Retinal pigment epithelial cell (primary cell): Measurements from ENCODE around the gene FTO.

Experiments used
- DNase-seq: peaks from one replicate; pipeline ENCODE4 v3.0.0-alpha.2; 2010; ENCODE audit warnings: low read depth
- H3K4me3 ChIP-seq: 2 replicates; pipeline ENCODE4 v1.5.1; 2011; ENCODE audit warnings: mild to moderate bottlenecking, low read length, control low read depth, moderate library complexity
- CTCF ChIP-seq: conservative IDR thresholded peaks from 2 replicates; pipeline ENCODE4 v1.5.1; 2011; ENCODE audit warnings: low read depth, low read length, control low read depth, inconsistent platforms

Gene FTO

GRCh38 chr16:53761962-53762703 is 58.2 kb downstream of the FTO start:
- H3K4me3 ChIP-seq, result no peak overlapping the region
- no peak for TF ChIP-seq CTCF
- DNase-seq, result no peak

DNA sequence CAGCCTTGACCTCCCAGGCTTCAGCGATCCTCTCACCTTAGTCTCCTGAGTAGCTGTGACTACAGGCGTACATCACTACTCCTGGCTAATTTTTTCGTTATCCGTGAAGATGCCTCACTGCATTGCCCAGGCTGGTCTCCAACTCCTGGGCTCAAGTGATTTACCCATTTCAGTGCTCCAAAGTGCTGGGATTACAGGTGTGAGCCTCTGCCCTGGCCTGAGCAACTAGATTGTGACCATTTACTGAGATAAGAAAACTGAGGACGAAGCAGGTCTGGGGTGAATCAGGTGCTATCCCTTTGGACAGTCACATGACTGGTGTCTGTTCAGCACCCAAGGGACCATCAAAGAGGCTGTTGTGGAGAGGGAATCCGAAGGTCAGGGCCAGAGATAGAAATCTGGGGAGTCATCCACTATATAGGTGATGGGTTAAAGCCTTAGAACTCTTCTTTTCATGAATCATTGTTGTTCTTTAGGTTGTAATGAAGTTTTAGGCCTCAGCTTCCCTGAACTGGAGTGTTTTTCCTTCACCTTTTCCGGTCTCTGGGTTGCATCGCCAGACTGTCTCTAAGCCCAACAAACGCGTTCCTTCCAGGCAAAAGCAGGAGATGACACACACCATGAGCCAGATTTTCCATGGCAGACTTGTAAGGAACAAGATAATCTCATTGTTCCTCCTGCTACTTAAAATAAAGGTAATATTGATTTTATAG is 62.5 kb downstream of the FTO start:
- no peak overlapping the region for H3K4me3 ChIP-seq
- DNase-seq, result no peak
- TF ChIP-seq CTCF, result no peak

- TF ChIP-seq CTCF, result no peak
- DNase-seq, result no peak
- no peak overlapping the region for H3K4me3 ChIP-seq
These were observed 64.2 kb downstream of the FTO start for GRCh38 chr16:53768167-53768566.

DNA sequence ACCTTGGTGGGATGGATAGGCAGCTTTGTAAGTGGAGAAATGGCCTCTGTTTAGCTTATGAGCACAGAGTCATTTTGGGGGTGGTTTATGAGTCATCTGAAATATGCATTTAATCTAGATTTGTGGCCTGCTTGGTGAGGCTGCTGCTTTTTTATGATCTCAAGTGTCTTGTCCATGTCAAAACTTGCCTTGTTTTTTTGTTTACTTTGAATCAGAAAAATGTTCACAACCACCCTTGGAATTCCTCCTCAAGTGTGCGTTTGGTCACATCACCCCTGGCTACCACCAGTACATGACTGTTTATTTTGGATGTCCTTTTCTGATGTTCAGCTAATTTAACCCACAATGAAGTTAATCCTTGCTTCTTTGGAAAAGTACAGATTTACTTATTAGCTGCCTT is 64.6 kb downstream of the FTO start:
- H3K4me3 ChIP-seq, result no peak overlapping the region
- no peak for TF ChIP-seq CTCF
- DNase-seq, result peak; percentile 26

DNA sequence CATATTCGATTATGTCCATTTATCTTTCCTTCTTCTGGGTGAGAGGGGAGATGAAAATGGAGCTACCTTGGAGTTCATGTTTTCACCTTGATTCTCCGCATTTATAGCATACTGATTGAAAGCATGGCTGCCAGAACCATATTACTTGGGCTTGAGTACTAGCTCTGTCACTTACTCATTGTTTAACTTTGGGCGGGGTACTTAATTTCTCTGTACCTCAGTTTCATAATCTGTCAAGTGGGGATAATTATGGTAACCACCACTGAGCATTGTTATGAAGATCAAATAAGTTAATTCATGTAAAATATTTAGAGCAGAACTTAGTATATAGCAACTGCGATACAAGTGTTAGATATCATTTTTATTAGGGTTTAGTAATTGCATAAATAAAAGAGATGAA is 65.2 kb downstream of the FTO start:
- no peak for DNase-seq
- H3K4me3 ChIP-seq, result no peak overlapping the region
- TF ChIP-seq CTCF, result no peak

DNA sequence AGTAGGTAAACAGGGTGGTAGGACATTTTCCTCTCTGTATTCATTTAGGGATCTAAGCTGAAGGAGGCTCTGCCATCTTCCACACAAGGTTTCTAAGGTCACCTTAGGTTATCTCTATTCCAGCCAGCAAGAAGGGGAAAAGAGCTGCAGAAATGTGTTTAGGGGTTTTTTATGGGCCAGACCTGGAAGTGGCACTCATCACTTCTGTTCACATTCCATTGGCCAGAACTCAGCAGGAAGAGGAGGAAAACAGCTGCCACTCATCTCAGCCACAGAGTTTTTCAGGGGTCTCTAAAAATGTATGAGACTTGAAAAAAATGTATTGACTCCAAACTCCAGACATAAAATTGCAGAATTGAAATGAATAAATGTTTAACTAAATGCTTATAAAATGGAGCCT is 65.8 kb downstream of the FTO start:
- DNase-seq, result no peak
- no peak overlapping the region for H3K4me3 ChIP-seq
- TF ChIP-seq CTCF, result no peak

- no peak overlapping the region for H3K4me3 ChIP-seq
- DNase-seq, result no peak
- no peak for TF ChIP-seq CTCF
These were observed 66.7 kb downstream of the FTO start for GRCh38 chr16:53770641-53771040.
